SK-N-SH treated with all-trans-retinoic acid at 6 μM for 48 hours (cell line): Measurements from ENCODE around the gene CYP46A1.
A peak's percentile ranks its signal among the peaks of the same experiment; 100 is the strongest.

Source experiments
- ATAC-seq: fragments of 200-7000 bp; cut with Tn5 transposase; 3 replicates; pipeline ENCODE4 v1.9.1; 2020; ENCODE audit warnings: mild to moderate bottlenecking, moderate library complexity
- ARNTL ChIP-seq: fragments of 450-650 bp; formaldehyde crosslinking; IDR thresholded peaks from 2 replicates; pipeline ENCODE4 v1.5.0; 2020; ENCODE audit warnings: low read depth, mild to moderate bottlenecking, moderate library complexity, borderline replicate concordance
- CREB5 ChIP-seq: fragments of 250-450 bp; sonication (Bioruptor Pico); IDR thresholded peaks from 2 replicates; pipeline ENCODE4 v1.5.1; 2020; ENCODE audit warnings: low read depth, mild to moderate bottlenecking, moderate library complexity
- CSDC2 ChIP-seq: fragments of 250-450 bp; sonication (Bioruptor Pico); IDR thresholded peaks from 2 replicates; pipeline ENCODE4 v1.5.0; 2020; ENCODE audit warnings: mild to moderate bottlenecking, moderate library complexity
- CSRNP3 ChIP-seq: fragments of 250-450 bp; sonication (Bioruptor Pico); IDR thresholded peaks from 2 replicates; pipeline ENCODE4 v1.5.1; 2021; ENCODE audit warnings: mild to moderate bottlenecking, moderate library complexity
- ESRRG ChIP-seq: fragments of 250-450 bp; sonication (Bioruptor Pico); IDR thresholded peaks from 2 replicates; pipeline ENCODE4 v1.6.1; 2021; ENCODE audit warnings: mild to moderate bottlenecking
- GLIS3 ChIP-seq: fragments of 250-450 bp; sonication (Bioruptor Pico); IDR thresholded peaks from 2 replicates; pipeline ENCODE4 v1.5.0; 2020; ENCODE audit warnings: mild to moderate bottlenecking, moderate library complexity
- ISL1 ChIP-seq: fragments of 250-450 bp; sonication (Bioruptor Pico); IDR thresholded peaks from 2 replicates; pipeline ENCODE4 v2.1.2; 2022; ENCODE audit warnings: mild to moderate bottlenecking, moderate library complexity
- OSR1 ChIP-seq: fragments of 250-450 bp; sonication (Bioruptor Pico); IDR thresholded peaks from 2 replicates; pipeline ENCODE4 v1.8.0; 2022; ENCODE audit warnings: moderate library complexity, mild to moderate bottlenecking, inconsistent platforms
- PATZ1 ChIP-seq: fragments of 250-450 bp; sonication (Bioruptor Pico); IDR thresholded peaks from 2 replicates; pipeline ENCODE4 v1.8.0; 2020; ENCODE audit warnings: mild to moderate bottlenecking, moderate library complexity, borderline replicate concordance
- POU6F1 ChIP-seq: fragments of 250-450 bp; sonication (Bioruptor Pico); IDR thresholded peaks from 2 replicates; pipeline ENCODE4 v1.8.0; 2021; ENCODE audit warnings: low read depth, mild to moderate bottlenecking, moderate library complexity, borderline replicate concordance
- PPARA ChIP-seq: fragments of 250-450 bp; sonication (Bioruptor Pico); IDR thresholded peaks from 2 replicates; pipeline ENCODE4 v1.5.0; 2020; ENCODE audit warnings: mild to moderate bottlenecking, borderline replicate concordance
- RARB ChIP-seq: fragments of 250-450 bp; sonication (Bioruptor Pico); IDR thresholded peaks from 2 replicates; pipeline ENCODE4 v1.8.0; 2021; ENCODE audit warnings: mild to moderate bottlenecking, moderate library complexity
- SNAI2 ChIP-seq: fragments of 250-450 bp; sonication (Bioruptor Pico); IDR thresholded peaks from 2 replicates; pipeline ENCODE4 v1.5.0; 2020; ENCODE audit warnings: mild to moderate bottlenecking, moderate library complexity
- TCF4 ChIP-seq: fragments of 250-450 bp; sonication (Bioruptor Pico); IDR thresholded peaks from 2 replicates; pipeline ENCODE4 v1.8.0; 2021; ENCODE audit warnings: mild to moderate bottlenecking, moderate library complexity, borderline replicate concordance
- TOX ChIP-seq: fragments of 250-450 bp; sonication (Bioruptor Pico); IDR thresholded peaks from 2 replicates; pipeline ENCODE4 v1.8.0; 2021; ENCODE audit warnings: mild to moderate bottlenecking, moderate library complexity, borderline replicate concordance
- ZC3H10 ChIP-seq: fragments of 250-450 bp; sonication (Bioruptor Pico); IDR thresholded peaks from 2 replicates; pipeline ENCODE4 v1.5.1; 2021; ENCODE audit warnings: mild to moderate bottlenecking, moderate library complexity
- ZFP3 ChIP-seq: fragments of 250-450 bp; sonication (Bioruptor Pico); IDR thresholded peaks from 2 replicates; pipeline ENCODE4 v1.5.0; 2020; ENCODE audit warnings: mild to moderate bottlenecking, moderate library complexity
- ZFP30 ChIP-seq: fragments of 450-650 bp; formaldehyde crosslinking; IDR thresholded peaks from 2 replicates; pipeline ENCODE4 v1.5.0; 2022; ENCODE audit warnings: mild to moderate bottlenecking, moderate library complexity
- ZNF565 ChIP-seq: fragments of 450-650 bp; formaldehyde crosslinking; conservative IDR thresholded peaks from 2 replicates; pipeline ENCODE4 v1.5.0; 2020; ENCODE audit warnings: low read depth, mild to moderate bottlenecking, moderate library complexity
- ZNF70 ChIP-seq: fragments of 450-650 bp; formaldehyde crosslinking; IDR thresholded peaks from 2 replicates; pipeline ENCODE4 v1.5.0; 2020; ENCODE audit warnings: mild to moderate bottlenecking, moderate library complexity
- ZNF8 ChIP-seq: fragments of 450-650 bp; formaldehyde crosslinking; IDR thresholded peaks from 2 replicates; pipeline ENCODE4 v1.5.0; 2020; ENCODE audit warnings: mild to moderate bottlenecking, moderate library complexity

CYP46A1 gene

GRCh38 chr14:99720941-99721791 lies 37.1 kb downstream of the CYP46A1 start:
- ATAC-seq = no peak
- TF ChIP-seq PPARA (CRISPR knock-in tag) (no peak), ESRRG (CRISPR knock-in tag) (no peak), ZNF70 (no peak), TCF4 (CRISPR knock-in tag) (no peak), ZNF8 (CRISPR knock-in tag) (no peak), ARNTL (CRISPR knock-in tag) (no peak), RARB (no peak), POU6F1 (CRISPR knock-in tag) (no peak), ZFP3 (CRISPR knock-in tag) (no peak), CREB5 (CRISPR knock-in tag) (no peak), ISL1 (CRISPR knock-in tag) (no peak), ZFP30 (CRISPR knock-in tag) (no peak), TOX (no peak), ZC3H10 (CRISPR knock-in tag) (no peak), OSR1 (CRISPR knock-in tag) (no peak), CSDC2 (CRISPR knock-in tag) (no peak), ZNF565 (CRISPR knock-in tag) (no peak)
- TF ChIP-seq, all 23 proteins: peak for 0

- TF ChIP-seq OSR1 (CRISPR knock-in tag) (no peak), CREB5 (CRISPR knock-in tag) (no peak)
- TF ChIP-seq, all 23 proteins: peak for 0
- no peak for ATAC-seq
These were observed 37.9 kb downstream of the CYP46A1 start for GRCh38 chr14:99721792-99722516.

GRCh38 chr14:99722741-99723140 lies 38.6 kb downstream of the CYP46A1 start:
- no peak for ATAC-seq
- TF ChIP-seq ARNTL (CRISPR knock-in tag) = no peak
- TF ChIP-seq ZNF8 (CRISPR knock-in tag) = no peak
- TF ChIP-seq TCF4 (CRISPR knock-in tag) = no peak
- no peak for TF ChIP-seq ZNF565 (CRISPR knock-in tag)

GRCh38 chr14:99724196-99724891 lies 40.2 kb downstream of the CYP46A1 start:
- ATAC-seq = peak; percentile 22; the same call in 1 of the 3 replicates
- TF ChIP-seq SNAI2 (CRISPR knock-in tag) (no peak), GLIS3 (CRISPR knock-in tag) (no peak), ZNF565 (CRISPR knock-in tag) (no peak), ZNF8 (CRISPR knock-in tag) (no peak), ZFP30 (CRISPR knock-in tag) (no peak), RARB (no peak), POU6F1 (CRISPR knock-in tag) (no peak), CSRNP3 (CRISPR knock-in tag) (no peak), ZNF70 (no peak), PPARA (CRISPR knock-in tag) (no peak), PATZ1 (CRISPR knock-in tag) (no peak), OSR1 (CRISPR knock-in tag) (no peak), ZFP3 (CRISPR knock-in tag) (no peak), ZC3H10 (CRISPR knock-in tag) (no peak), CREB5 (CRISPR knock-in tag) (no peak), ARNTL (CRISPR knock-in tag) (no peak)
